ENCODE data around the gene STK11.

The STK11 gene

GRCh38 chr19:1237754-1238368 lies 32.3 kb downstream of the STK11 start, which contains the start of gene CBARP:
Gene CBARP, minus strand, starts transcription at chr19:1238005. Its CDS starts 1,905 bp downstream, at chr19:1236100.
- no peak for TF ChIP-seq CTCF (IDR thresholded peaks at IDR 0.05)

GRCh38 chr19:1238369-1239303 lies 33.1 kb downstream of the STK11 start:
- no peak for TF ChIP-seq CTCF (IDR thresholded peaks at IDR 0.05)

GRCh38 chr19:1239420-1239795 lies 33.8 kb downstream of the STK11 start:
- TF ChIP-seq CTCF (IDR thresholded peaks at IDR 0.05): no peak

- TF ChIP-seq CTCF (IDR thresholded peaks at IDR 0.05): peak; percentile 89
These were observed 34.5 kb downstream of the STK11 start for GRCh38 chr19:1239796-1240737.

GRCh38 chr19:1240925-1241324 lies 35.3 kb downstream of the STK11 start:
- no peak for TF ChIP-seq CTCF (IDR thresholded peaks at IDR 0.05)

- no peak for TF ChIP-seq CTCF (IDR thresholded peaks at IDR 0.05)
These were observed 36.0 kb downstream of the STK11 start, which contains the start of gene ATP5F1D for GRCh38 chr19:1241417-1242095. Gene ATP5F1D, plus strand, starts transcription at chr19:1241751. Its CDS starts 100 bp downstream, at chr19:1241851.

All from LNCAP (cell line).